ENCODE results near the gene BAZ1A.
"Not testable (repeated sequence)": the region's sequence is repeated elsewhere in the genome, so short reads cannot be mapped to it uniquely, and the experiment has no call there.

Gene BAZ1A

GRCh38 chr14:34750233-34750632 is 124.9 kb downstream of the BAZ1A start:
- no peak overlapping the region for H3K4me3 ChIP-seq (ENCODE audit: control insufficient read depth in 1 of 7, extremely low read depth in 1 of 7, insufficient read depth in 4 of 7, low read depth in 2 of 7, low read length in 6 of 7)
- ChIA-PET CTCF (no interaction called here), POLR2A (no interaction called here)
- no peak overlapping the region for H3K27ac ChIP-seq (ENCODE audit: insufficient read depth in 1 of 2, low read depth in 1 of 2, low read length in 2 of 2, poor library complexity in 1 of 2, severe bottlenecking in 2 of 2)
- peaks cover 6 to 26% (median 10%) of the 10 kb centered on the region in 4 experiments for H3K36me3 ChIP-seq (ENCODE audit: control insufficient read depth in 4 of 4, insufficient read depth in 4 of 4, low read length in 3 of 4)
- 100% methylated on average over 2 of the region's 2 CpGs for WGBS (ENCODE audit: insufficient coverage)
- no peaks in the 10 kb centered on the region for H3K9me3 ChIP-seq (ENCODE audit: control extremely low read depth in 1 of 5, control insufficient read depth in 4 of 5, insufficient read depth in 2 of 5, low read depth in 1 of 5, low read length in 4 of 5)
- DNase-seq, result no peak
- no peaks in the 10 kb centered on the region for H3K4me1 ChIP-seq (ENCODE audit: control extremely low read depth in 1 of 4, control insufficient read depth in 4 of 4, insufficient read depth in 4 of 4, low read length in 3 of 4)
- no peaks in the 10 kb centered on the region for H3K27me3 ChIP-seq (replicated peaks in 2 of 5; ENCODE audit: control insufficient read depth in 4 of 5, insufficient read depth in 5 of 5, low read length in 4 of 5)

DNA sequence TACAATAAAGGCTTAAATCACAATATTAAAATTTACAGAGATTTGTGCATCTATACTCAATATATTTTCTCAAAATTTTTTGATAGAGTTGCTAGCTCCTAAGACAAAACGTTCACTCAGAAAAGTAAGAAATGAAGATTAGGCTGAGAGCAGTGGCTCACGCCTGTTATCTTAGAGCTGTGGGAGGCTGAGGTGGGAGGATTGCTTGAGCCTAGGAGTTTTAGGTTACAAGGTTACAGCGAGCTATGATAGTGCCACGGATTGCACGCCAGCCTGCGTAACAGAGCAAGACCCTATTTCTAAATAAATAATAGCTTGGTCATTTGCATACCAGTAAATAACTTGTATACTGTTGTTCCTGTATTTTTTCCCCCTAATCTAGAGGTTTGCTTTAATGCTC is 125.8 kb downstream of the BAZ1A start:
- ChIA-PET POLR2A (no interaction called here), CTCF (interaction anchor here (0.8 to 1.2 kb wide), 2 partner anchors 16 to 234 kb away, joined by 3 read pairs; partner anchors contain the start of gene SRP54)
- 93% methylated on average over 3 of the region's 6 CpGs for WGBS (ENCODE audit: insufficient coverage)
- no peak for DNase-seq
- Histone ChIP-seq H3K4me1 (ENCODE audit: control extremely low read depth in 1 of 4, control insufficient read depth in 4 of 4, insufficient read depth in 4 of 4, low read length in 3 of 4) (no peaks in the 10 kb centered on the region), H3K4me3 (ENCODE audit: control insufficient read depth in 1 of 7, extremely low read depth in 1 of 7, insufficient read depth in 4 of 7, low read depth in 2 of 7, low read length in 6 of 7) (peak overlapping the region in 1 of 7 experiments; percentile 16), H3K36me3 (ENCODE audit: control insufficient read depth in 4 of 4, insufficient read depth in 4 of 4, low read length in 3 of 4) (peaks cover 2 to 19% (median 9%) of the 10 kb centered on the region in 4 experiments), H3K9me3 (ENCODE audit: control extremely low read depth in 1 of 5, control insufficient read depth in 4 of 5, insufficient read depth in 2 of 5, low read depth in 1 of 5, low read length in 4 of 5) (no peaks in the 10 kb centered on the region), H3K27ac (ENCODE audit: insufficient read depth in 1 of 2, low read depth in 1 of 2, low read length in 2 of 2, poor library complexity in 1 of 2, severe bottlenecking in 2 of 2) (no peak overlapping the region), H3K27me3 (replicated peaks in 2 of 5; ENCODE audit: control insufficient read depth in 4 of 5, insufficient read depth in 5 of 5, low read length in 4 of 5) (no peaks in the 10 kb centered on the region)

DNA sequence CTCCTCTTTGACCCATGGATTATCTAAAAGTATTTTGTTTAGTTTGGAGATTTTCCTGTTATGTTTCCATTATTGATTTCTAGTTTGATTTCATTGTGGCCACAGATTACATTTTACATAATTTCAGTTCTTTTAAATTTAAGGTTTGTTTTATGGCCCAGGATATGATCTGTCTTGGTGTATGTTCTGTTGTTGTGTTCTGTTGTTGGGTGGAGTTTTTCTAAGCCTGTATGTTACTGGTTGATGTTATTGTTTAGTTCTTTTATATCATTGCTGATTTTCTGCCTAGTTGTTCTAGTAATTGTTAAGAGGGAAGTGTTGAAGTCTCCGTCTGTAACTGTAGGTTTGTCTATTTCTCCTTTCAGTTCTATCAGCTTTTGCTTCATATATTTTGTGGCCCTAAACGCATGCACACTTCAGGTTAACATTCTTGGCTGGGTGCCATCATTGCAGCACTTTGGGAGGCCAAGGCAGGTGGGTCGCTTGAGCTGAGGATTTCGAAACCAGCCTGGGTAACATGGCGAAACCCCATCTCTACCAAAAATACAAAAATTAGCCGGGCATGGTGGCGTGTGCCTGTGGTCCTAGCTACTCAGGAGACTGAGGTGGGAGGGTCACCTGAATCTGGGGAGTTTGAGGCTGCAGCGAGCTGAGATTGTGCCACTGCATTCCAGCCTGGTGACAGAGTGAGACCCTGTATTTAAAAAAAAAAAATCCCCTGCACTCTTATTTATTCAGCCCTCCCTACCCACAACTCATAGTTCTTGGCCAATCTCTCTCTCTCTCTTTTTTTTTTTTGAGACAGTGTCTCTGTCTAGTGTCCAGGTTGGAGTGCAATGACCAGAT is 132.7 kb downstream of the BAZ1A start:
- CTCF ChIA-PET, result interaction anchor here (1.3 to 1.7 kb wide), 2 partner anchors 8 to 71 kb away, joined by 3 to 4 read pairs; no protein-coding TSS in a partner anchor
- Histone ChIP-seq H3K4me3 (ENCODE audit: control insufficient read depth in 1 of 7, extremely low read depth in 1 of 7, insufficient read depth in 4 of 7, low read depth in 2 of 7, low read length in 6 of 7) (no peak overlapping the region), H3K27ac (ENCODE audit: insufficient read depth in 1 of 2, low read depth in 1 of 2, low read length in 2 of 2, poor library complexity in 1 of 2, severe bottlenecking in 2 of 2) (no peak overlapping the region), H3K4me1 (ENCODE audit: control extremely low read depth in 1 of 4, control insufficient read depth in 4 of 4, insufficient read depth in 4 of 4, low read length in 3 of 4) (peaks cover 0 to 11% (median 6%) of the 10 kb centered on the region in 4 experiments), H3K36me3 (ENCODE audit: control insufficient read depth in 4 of 4, insufficient read depth in 4 of 4, low read length in 3 of 4) (no peaks in the 10 kb centered on the region), H3K9me3 (ENCODE audit: control extremely low read depth in 1 of 5, control insufficient read depth in 4 of 5, insufficient read depth in 2 of 5, low read depth in 1 of 5, low read length in 4 of 5) (no peaks in the 10 kb centered on the region), H3K27me3 (replicated peaks in 2 of 5; ENCODE audit: control insufficient read depth in 4 of 5, insufficient read depth in 5 of 5, low read length in 4 of 5) (no peaks in the 10 kb centered on the region)
- POLR2A ChIA-PET, result no interaction called here
- 90% methylated on average over 3 of the region's 8 CpGs for WGBS (ENCODE audit: insufficient coverage)
- DNase-seq, result no peak

DNA sequence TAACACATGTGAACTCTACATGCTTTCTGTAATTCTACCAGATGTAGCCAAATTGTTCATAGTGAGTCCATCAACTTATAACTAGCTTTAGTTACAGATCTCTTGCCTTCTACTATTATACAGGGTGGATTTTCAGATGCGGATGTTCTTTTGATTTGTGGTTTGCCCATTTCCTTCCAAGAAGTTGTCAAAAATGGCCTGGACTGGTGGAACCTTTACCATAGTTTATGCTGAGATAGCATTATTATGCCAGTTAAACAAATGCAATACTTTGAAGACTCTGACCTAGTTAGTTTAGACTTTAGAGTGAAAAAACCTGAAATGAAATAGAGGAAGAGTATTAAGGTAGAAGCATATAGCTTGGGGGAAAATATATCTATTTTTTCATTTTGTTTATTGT is 133.3 kb downstream of the BAZ1A start:
- no CpG with 5 or more reads among the region's 1 CpG for WGBS (ENCODE audit: insufficient coverage)
- Histone ChIP-seq H3K36me3 (ENCODE audit: control insufficient read depth in 4 of 4, insufficient read depth in 4 of 4, low read length in 3 of 4) (no peaks in the 10 kb centered on the region), H3K27me3 (replicated peaks in 2 of 5; ENCODE audit: control insufficient read depth in 4 of 5, insufficient read depth in 5 of 5, low read length in 4 of 5) (no peaks in the 10 kb centered on the region), H3K4me1 (ENCODE audit: control extremely low read depth in 1 of 4, control insufficient read depth in 4 of 4, insufficient read depth in 4 of 4, low read length in 3 of 4) (peaks cover 0 to 11% (median 6%) of the 10 kb centered on the region in 4 experiments), H3K27ac (ENCODE audit: insufficient read depth in 1 of 2, low read depth in 1 of 2, low read length in 2 of 2, poor library complexity in 1 of 2, severe bottlenecking in 2 of 2) (no peak overlapping the region), H3K9me3 (ENCODE audit: control extremely low read depth in 1 of 5, control insufficient read depth in 4 of 5, insufficient read depth in 2 of 5, low read depth in 1 of 5, low read length in 4 of 5) (no peaks in the 10 kb centered on the region), H3K4me3 (ENCODE audit: control insufficient read depth in 1 of 7, extremely low read depth in 1 of 7, insufficient read depth in 4 of 7, low read depth in 2 of 7, low read length in 6 of 7) (no peak overlapping the region)
- ChIA-PET POLR2A (no interaction called here), CTCF (interaction anchor here (1.7 kb wide), 1 partner anchor 8 kb away, joined by 4 read pairs; no protein-coding TSS in a partner anchor)
- peak; percentile 7 to 36 (median 26) for DNase-seq

- CTCF ChIA-PET; H3K27me3 ChIP-seq (replicated peaks in 2 of 5; ENCODE audit: control insufficient read depth in 4 of 5, insufficient read depth in 5 of 5, low read length in 4 of 5): not testable (repeated sequence)
These were observed 135.0 kb downstream of the BAZ1A start for GRCh38 chr14:34740139-34740538.

DNA sequence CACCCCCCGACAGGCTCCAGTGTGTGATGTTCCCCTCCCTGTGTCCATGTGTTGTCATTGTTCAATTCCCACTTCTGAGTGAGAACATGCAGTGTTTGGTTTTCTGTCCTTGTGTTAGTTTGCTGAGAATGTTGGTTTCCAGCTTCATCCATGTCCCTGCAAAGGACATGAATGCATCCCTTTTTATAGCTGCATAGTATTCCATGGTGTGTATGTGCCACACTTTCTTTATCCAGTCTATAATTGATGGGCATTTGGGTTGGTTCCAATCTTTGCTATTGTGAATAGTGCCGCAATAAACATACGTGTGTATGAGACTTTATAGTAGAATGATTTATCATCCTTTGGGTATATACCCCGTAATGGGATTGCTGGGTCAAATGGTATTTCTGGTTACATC is 138.1 kb downstream of the BAZ1A start:
- H3K36me3 ChIP-seq (ENCODE audit: control insufficient read depth in 4 of 4, insufficient read depth in 4 of 4, low read length in 3 of 4); POLR2A ChIA-PET; H3K9me3 ChIP-seq (ENCODE audit: control extremely low read depth in 1 of 5, control insufficient read depth in 4 of 5, insufficient read depth in 2 of 5, low read depth in 1 of 5, low read length in 4 of 5); H3K27ac ChIP-seq (ENCODE audit: insufficient read depth in 1 of 2, low read depth in 1 of 2, low read length in 2 of 2, poor library complexity in 1 of 2, severe bottlenecking in 2 of 2); H3K4me1 ChIP-seq (ENCODE audit: control extremely low read depth in 1 of 4, control insufficient read depth in 4 of 4, insufficient read depth in 4 of 4, low read length in 3 of 4); CTCF ChIA-PET; H3K4me3 ChIP-seq (ENCODE audit: control insufficient read depth in 1 of 7, extremely low read depth in 1 of 7, insufficient read depth in 4 of 7, low read depth in 2 of 7, low read length in 6 of 7); DNase-seq; H3K27me3 ChIP-seq (replicated peaks in 2 of 5; ENCODE audit: control insufficient read depth in 4 of 5, insufficient read depth in 5 of 5, low read length in 4 of 5): not testable (repeated sequence)
- 82% methylated on average over 3 of the region's 4 CpGs for WGBS (ENCODE audit: insufficient coverage)

More at GRCh38 chr14:34740139-34740538, 135.0 kb downstream of the BAZ1A start:
- H3K9me3 ChIP-seq (ENCODE audit: control extremely low read depth in 1 of 5, control insufficient read depth in 4 of 5, insufficient read depth in 2 of 5, low read depth in 1 of 5, low read length in 4 of 5); H3K36me3 ChIP-seq (ENCODE audit: control insufficient read depth in 4 of 4, insufficient read depth in 4 of 4, low read length in 3 of 4); H3K4me3 ChIP-seq (ENCODE audit: control insufficient read depth in 1 of 7, extremely low read depth in 1 of 7, insufficient read depth in 4 of 7, low read depth in 2 of 7, low read length in 6 of 7); H3K27ac ChIP-seq (ENCODE audit: insufficient read depth in 1 of 2, low read depth in 1 of 2, low read length in 2 of 2, poor library complexity in 1 of 2, severe bottlenecking in 2 of 2); DNase-seq; POLR2A ChIA-PET: not testable (repeated sequence)
- 100% methylated on average over 6 of the region's 6 CpGs for WGBS (ENCODE audit: insufficient coverage)
- peaks cover 0 to 11% (median 6%) of the 10 kb centered on the region in 4 experiments for H3K4me1 ChIP-seq (ENCODE audit: control extremely low read depth in 1 of 4, control insufficient read depth in 4 of 4, insufficient read depth in 4 of 4, low read length in 3 of 4)

GRCh38 chr14:34733245-34733644 is 141.9 kb downstream of the BAZ1A start:
- no peak overlapping the region for H3K27ac ChIP-seq (ENCODE audit: insufficient read depth in 1 of 2, low read depth in 1 of 2, low read length in 2 of 2, poor library complexity in 1 of 2, severe bottlenecking in 2 of 2)
- DNase-seq, result no peak
- CTCF ChIA-PET, result interaction anchor here (1.5 to 1.6 kb wide), 2 partner anchors 9 to 11 kb away, joined by 5 read pairs; no protein-coding TSS in a partner anchor
- no peak overlapping the region for H3K4me3 ChIP-seq (ENCODE audit: control insufficient read depth in 1 of 7, extremely low read depth in 1 of 7, insufficient read depth in 4 of 7, low read depth in 2 of 7, low read length in 6 of 7)
- H3K36me3 ChIP-seq (ENCODE audit: control insufficient read depth in 4 of 4, insufficient read depth in 4 of 4, low read length in 3 of 4), result no peaks in the 10 kb centered on the region
- POLR2A ChIA-PET, result interaction anchor here (0.6 to 0.7 kb wide), 2 partner anchors 15 to 48 kb away, joined by 3 read pairs; no protein-coding TSS in a partner anchor
- 100% methylated on average over 2 of the region's 3 CpGs for WGBS (ENCODE audit: insufficient coverage)
- H3K9me3 ChIP-seq (ENCODE audit: control extremely low read depth in 1 of 5, control insufficient read depth in 4 of 5, insufficient read depth in 2 of 5, low read depth in 1 of 5, low read length in 4 of 5), result no peaks in the 10 kb centered on the region
- no peaks in the 10 kb centered on the region for H3K27me3 ChIP-seq (replicated peaks in 2 of 5; ENCODE audit: control insufficient read depth in 4 of 5, insufficient read depth in 5 of 5, low read length in 4 of 5)
- H3K4me1 ChIP-seq (ENCODE audit: control extremely low read depth in 1 of 4, control insufficient read depth in 4 of 4, insufficient read depth in 4 of 4, low read length in 3 of 4), result no peaks in the 10 kb centered on the region
